Hepatocyte (in vitro differentiated cells): Measurements from ENCODE around the gene FLOT1.

Experiments used
- CTCF ChIP-seq: fragments of 200-600 bp; sonication (generic); IDR thresholded peaks from 2 replicates; pipeline ENCODE4 v1.5.1; 2016; ENCODE audit warnings: antibody characterized with exemption, mild to moderate bottlenecking; ENCODE audit not compliant: poor library complexity
- EZH2 ChIP-seq: fragments of 200-600 bp; sonication (generic); IDR thresholded peaks from 2 replicates; pipeline ENCODE4 v1.6.1; 2016; ENCODE audit warnings: antibody characterized with exemption, mild to moderate bottlenecking, borderline replicate concordance
- EZH2phosphoT487 ChIP-seq: fragments of 200-600 bp; sonication (generic); IDR thresholded peaks from one replicate; pipeline ENCODE4 v1.6.1; 2018; ENCODE audit warnings: antibody characterized with exemption, mild to moderate bottlenecking, low read depth, moderate library complexity; ENCODE audit not compliant: unreplicated experiment, severe bottlenecking

GRCh38 chr6:30744054-30744805 lies 1.7 kb upstream of the FLOT1 start, which contains the start of gene IER3:
- peak; percentile 73 for TF ChIP-seq CTCF
- TF ChIP-seq EZH2: no peak
- no peak for TF ChIP-seq EZH2phosphoT487
